T-cell (primary cell): ENCODE results near the gene RTN4RL2. TPM values are rescaled to one million over a fixed set of nuclear protein-coding genes. Genes with fewer than 3 reads are reported as not detected.
A peak's percentile ranks its signal among the peaks of the same experiment; 100 is the strongest.

Experiments
- ATAC-seq, 4 experiments: fragments of 200-7000 bp in 3 of 4; fragments of 150-1000 bp in 1 of 4; cut with Tn5 transposase; replicated peaks in 1 of 4; 1 replicate in 3 of 4; 2 replicates in 1 of 4; pipeline ENCODE4 v1.10.0; 2021; ENCODE audit warnings: moderate library complexity in 3 of 4, mild to moderate bottlenecking in 2 of 4, moderate number of reproducible peaks in 1 of 4
- CTCF ChIA-PET, 2 donors: fragments of 300-600 bp; sonication (Branson Sonifier 250); formaldehyde crosslinking; loops; one replicate each; lab custom pipeline; 2022; ENCODE audit warnings: antibody characterized with exemption in 2 of 2; lab: Charles Lee
- POLR2A ChIA-PET, 2 donors: fragments of 300-600 bp; sonication (Branson Sonifier 250); formaldehyde crosslinking; loops; one replicate each; lab custom pipeline; 2022; ENCODE audit warnings: antibody characterized with exemption in 2 of 2; lab: Charles Lee
- DNase-seq, 35 experiments: peaks; one replicate each; pipeline versions ENCODE4 v3.0.0 to v3.0.0-alpha.2; 2013 to 2023
- H3K27ac ChIP-seq: one replicate; pipeline ENCODE4 v1.5.1; 2013; ENCODE audit warnings: low read length
- H3K27me3 ChIP-seq, 2 experiments: replicated peaks in 1 of 2; 1 replicate in 1 of 2; 2 replicates in 1 of 2; pipeline versions ENCODE4 v1.6.1 to v1.7.0; 2013; ENCODE audit warnings: low read length in 1 of 2, mixed read lengths in 1 of 2; ENCODE audit not compliant: control insufficient read depth in 2 of 2, insufficient read depth in 2 of 2; ENCODE audit errors: extremely low read depth in 1 of 2
- H3K36me3 ChIP-seq, 2 donors: 1 replicate in 1 of 2; 2 replicates in 1 of 2; pipeline versions ENCODE4 v1.6.1 to v1.7.0; 2013; ENCODE audit warnings: low read length in 1 of 2; ENCODE audit not compliant: control insufficient read depth in 2 of 2, insufficient read depth in 1 of 2; ENCODE audit errors: extremely low read depth in 1 of 2
- H3K4me1 ChIP-seq, 2 experiments: 1 replicate in 1 of 2; 2 replicates in 1 of 2; pipeline versions ENCODE4 v1.6.1 to v1.7.0; 2013; ENCODE audit warnings: low read length in 2 of 2, mixed read lengths in 1 of 2; ENCODE audit not compliant: insufficient read depth in 2 of 2, control insufficient read depth in 1 of 2; ENCODE audit errors: extremely low read depth in 1 of 2
- H3K4me3 ChIP-seq, 2 donors: 1 replicate in 1 of 2; 2 replicates in 1 of 2; pipeline versions ENCODE4 v1.5.1 to v1.7.0; 2013; ENCODE audit warnings: mild to moderate bottlenecking in 2 of 2, low read length in 1 of 2, moderate library complexity in 1 of 2; ENCODE audit not compliant: control insufficient read depth in 1 of 2; ENCODE audit errors: extremely low read depth in 1 of 2
- H3K9me3 ChIP-seq: 2 replicates; pipeline ENCODE4 v1.7.0; 2013
- H3K27ac Mint-ChIP-seq, 2 donors: one replicate each; pipeline ENCODE4 v1.8.0; 2020 to 2021; ENCODE audit warnings: mild to moderate bottlenecking in 2 of 2, mixed read lengths in 2 of 2
- H3K27me3 Mint-ChIP-seq, 2 donors: one replicate each; pipeline ENCODE4 v1.8.0; 2021 to 2022; ENCODE audit warnings: mixed read lengths in 2 of 2
- H3K36me3 Mint-ChIP-seq: one replicate; pipeline ENCODE4 v1.8.0; 2021; ENCODE audit warnings: mixed read lengths
- H3K4me1 Mint-ChIP-seq, 3 donors: one replicate each; pipeline ENCODE4 v1.8.0; 2020 to 2022; ENCODE audit warnings: mixed read lengths in 3 of 3, mild to moderate bottlenecking in 1 of 3
- H3K4me3 Mint-ChIP-seq, 3 donors: one replicate each; pipeline ENCODE4 v1.8.0; 2020 to 2022; ENCODE audit warnings: mild to moderate bottlenecking in 3 of 3, mixed read lengths in 3 of 3, moderate library complexity in 3 of 3
- H3K9me3 Mint-ChIP-seq, 3 donors: one replicate each; pipeline ENCODE4 v1.8.0; 2020 to 2022; ENCODE audit warnings: mixed read lengths in 3 of 3
- WGBS: methylation state at CpG from one replicate; pipeline ENCODE4 v1.1.5; 2013; ENCODE audit warnings: missing lambda C conversion rate; ENCODE audit not compliant: insufficient coverage; 5-methylcytosine and 5-hydroxymethylcytosine counted together
- total RNA-seq, 35 experiments: library from RNA in 6 of 35; stranded (reverse) in 6 of 35; fragments of 120-200 nt in 1 of 35; gene quantifications; one replicate each; pipeline versions ENCODE4 v1.2.1 to v1.2.4 and lab custom pipeline; 2013 to 2026

RTN4RL2 gene
- total RNA-seq, 5 donors from 2014 or later (not counting 1 experiment from before 2014, with no cell fraction given): 0.15 to 1.1 (median 0.29) TPM

DNA sequence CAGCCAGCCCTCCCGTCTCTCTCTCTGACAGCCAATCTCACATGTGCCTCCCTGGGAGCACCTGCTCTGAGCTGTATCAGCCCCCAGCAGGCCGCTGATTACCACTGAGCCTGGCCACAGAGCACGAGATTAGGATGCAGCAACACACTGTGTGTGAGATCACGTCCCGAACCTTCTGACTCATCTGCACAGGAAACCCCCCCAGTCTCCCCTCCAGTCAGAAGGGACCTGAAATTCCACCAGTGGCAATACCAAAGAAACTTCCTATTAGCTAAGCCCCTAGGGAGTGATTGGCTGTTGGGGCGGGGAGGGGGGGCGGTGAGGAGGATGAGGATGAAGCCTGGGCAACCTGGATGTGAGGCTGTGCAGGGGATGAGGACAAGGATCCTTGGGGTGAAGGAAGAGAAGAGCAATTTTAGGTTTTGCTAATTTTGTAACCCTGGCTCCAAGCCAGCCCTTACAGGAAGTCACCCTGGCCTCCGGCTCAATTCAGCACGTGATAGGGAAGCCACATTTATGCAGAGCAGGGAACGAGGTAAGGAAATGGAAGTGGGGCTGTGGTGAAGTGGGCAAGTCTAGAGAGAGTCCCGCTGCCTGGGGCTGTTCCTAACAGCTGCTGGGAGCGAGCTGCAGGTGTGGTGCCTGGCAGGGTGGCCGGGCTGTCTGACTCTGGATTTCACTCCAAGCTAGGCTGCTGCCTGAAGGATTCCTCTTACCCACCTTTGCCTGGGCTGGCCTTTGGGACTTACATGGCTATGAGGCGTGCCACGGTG lies 35.4 kb upstream of the RTN4RL2 start:
- no peaks in the 10 kb centered on the region for H3K9me3 Mint-ChIP-seq
- H3K4me3 Mint-ChIP-seq: peak overlapping the region; percentile 63 to 78 (median 77)
- H3K4me1 Mint-ChIP-seq: peaks cover 45 to 59% (median 51%) of the 10 kb centered on the region in 3 donors
- Histone ChIP-seq H3K4me1 (peaks cover 17 to 49% of the 10 kb centered on the region in 2 experiments), H3K9me3 (no peaks in the 10 kb centered on the region), H3K27ac (peak overlapping the region; percentile 80), H3K27me3 (no peaks in the 10 kb centered on the region), H3K4me3 (peak overlapping the region; percentile 29 to 51), H3K36me3 (peaks cover 0 to 13% of the 10 kb centered on the region in 2 donors)
- peak; percentile 49 to 89 (median 76) for DNase-seq
- 0% methylated on average over 10 of the region's 15 CpGs for WGBS
- ChIA-PET CTCF (interaction anchor here (0.6 to 1.3 kb wide), 6 partner anchors 8 to 316 kb away, joined by 3 to 9 read pairs (median 4); partner anchors contain the start of genes SELENOH (in 1 of the 2) and UBE2L6 (in 1 of the 2)), POLR2A (interaction anchor here (0.5 to 0.6 kb wide), 3 partner anchors 8 to 287 kb away, joined by 3 to 6 read pairs (median 4); partner anchors contain the start of gene MED19 (in 1 of the 2))
- no peaks in the 10 kb centered on the region for H3K27me3 Mint-ChIP-seq
- H3K27ac Mint-ChIP-seq: peak overlapping the region; percentile 93 to 95
- peak; percentile 88 to 89 (median 89) for ATAC-seq
- peaks cover 21% of the 10 kb centered on the region for H3K36me3 Mint-ChIP-seq

DNA sequence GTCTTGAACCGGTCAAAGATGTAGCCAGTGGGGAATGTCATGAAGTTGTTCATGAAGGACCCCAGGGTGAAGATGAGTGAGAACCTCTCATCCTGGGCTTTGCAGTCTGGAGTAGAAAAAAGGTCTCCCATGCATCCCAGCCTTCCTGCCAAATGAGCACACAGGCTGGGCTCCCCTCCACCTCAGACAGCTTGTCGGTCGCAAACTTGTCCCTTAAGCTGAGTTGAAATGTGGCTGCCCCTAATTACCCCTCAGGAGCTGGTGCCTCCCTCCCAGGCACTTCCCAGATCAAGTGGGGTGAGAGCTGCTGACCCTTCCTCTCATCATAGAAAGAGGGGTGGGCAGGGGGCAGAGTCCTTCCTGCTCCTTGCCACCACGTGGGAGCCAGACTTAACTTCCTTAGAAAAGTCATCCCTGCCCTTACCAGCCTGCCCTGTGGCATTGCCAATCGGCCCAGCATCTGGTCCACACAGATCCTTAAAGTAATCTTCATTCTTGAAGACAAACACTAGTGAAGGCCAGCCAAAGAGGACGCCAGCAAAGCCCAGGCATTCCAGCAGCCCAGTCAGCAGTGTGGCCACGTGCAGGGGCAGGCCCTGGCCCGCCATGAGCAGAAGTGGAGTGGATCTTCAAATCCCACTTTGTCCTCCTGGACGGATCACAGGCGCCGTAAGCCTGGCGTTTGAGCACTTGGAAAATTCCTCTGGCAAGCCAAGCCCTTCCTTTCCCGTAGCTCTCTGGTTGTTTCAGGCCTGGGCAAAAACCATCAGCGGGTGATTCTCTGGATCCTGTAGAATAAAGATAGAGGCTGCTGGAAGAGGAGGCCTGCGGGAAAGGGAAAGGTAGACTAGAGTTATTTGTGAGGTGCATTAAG lies 34.5 kb upstream of the RTN4RL2 start:
- ChIA-PET POLR2A (interaction anchor here in 1 of 2 donors (0.5 to 0.8 kb wide), 2 partner anchors 89 to 105 kb away, joined by 3 to 7 read pairs; no protein-coding TSS in a partner anchor), CTCF (interaction anchor here (0.6 to 1.1 kb wide), 4 partner anchors 33 to 142 kb away, joined by 3 to 4 read pairs (median 3); partner anchors contain the start of gene UBE2L6 (in 1 of the 2))
- H3K4me1 Mint-ChIP-seq: peaks cover 45 to 59% (median 51%) of the 10 kb centered on the region in 3 donors
- peak overlapping the region; percentile 77 to 82 (median 78) for H3K4me3 Mint-ChIP-seq
- no peaks in the 10 kb centered on the region for H3K9me3 ChIP-seq
- peak overlapping the region; percentile 57 to 73 for H3K4me3 ChIP-seq
- peaks cover 0 to 8% of the 10 kb centered on the region in 2 donors for H3K36me3 ChIP-seq
- 54% methylated on average over 7 of the region's 15 CpGs for WGBS
- H3K27ac Mint-ChIP-seq: peak overlapping the region; percentile 93 to 95
- H3K9me3 Mint-ChIP-seq: no peaks in the 10 kb centered on the region
- H3K36me3 Mint-ChIP-seq: peaks cover 16% of the 10 kb centered on the region
- ATAC-seq: no peak
- H3K27ac ChIP-seq: peak overlapping the region; percentile 80
- DNase-seq: no peak
- no peaks in the 10 kb centered on the region for H3K27me3 Mint-ChIP-seq
- H3K4me1 ChIP-seq: peaks cover 17 to 49% of the 10 kb centered on the region in 2 experiments
- H3K27me3 ChIP-seq: no peaks in the 10 kb centered on the region

DNA sequence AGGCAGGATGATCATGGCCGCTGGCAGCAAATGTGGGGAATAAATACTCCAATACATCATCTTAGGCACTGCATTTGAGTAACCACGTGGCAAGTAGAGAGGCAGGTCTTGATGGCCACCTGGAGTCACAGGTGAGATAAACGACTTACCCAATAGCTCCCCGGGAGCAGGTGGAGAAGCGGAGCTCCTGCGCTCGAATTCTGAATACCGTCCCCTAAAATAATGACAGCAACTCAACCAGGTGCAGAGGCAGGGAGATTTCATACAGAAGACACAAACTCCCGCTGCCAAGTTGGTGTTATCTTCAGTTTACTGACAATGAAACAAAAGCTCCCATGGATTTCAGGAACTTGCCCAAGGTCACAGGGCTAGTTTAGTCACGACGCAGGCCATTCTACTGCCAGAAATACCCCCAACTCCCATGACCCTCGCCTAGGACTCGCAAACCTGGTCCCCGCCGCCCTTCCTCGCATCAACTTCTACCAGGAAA lies 33.8 kb upstream of the RTN4RL2 start:
- H3K27ac Mint-ChIP-seq: peak overlapping the region; percentile 76 to 95
- peaks cover 45 to 59% (median 51%) of the 10 kb centered on the region in 3 donors for H3K4me1 Mint-ChIP-seq
- 0% methylated on average over 9 of the region's 16 CpGs for WGBS
- Histone ChIP-seq H3K4me1 (peaks cover 17 to 43% of the 10 kb centered on the region in 2 experiments), H3K4me3 (peak overlapping the region; percentile 57 to 73), H3K9me3 (no peaks in the 10 kb centered on the region), H3K36me3 (peaks cover 0 to 4% of the 10 kb centered on the region in 2 donors), H3K27me3 (no peaks in the 10 kb centered on the region), H3K27ac (peak overlapping the region; percentile 45)
- ChIA-PET CTCF (interaction anchor here (1.0 kb wide), 2 partner anchors 32 to 101 kb away, joined by 3 to 4 read pairs; no protein-coding TSS in a partner anchor), POLR2A (interaction anchor here in 1 of 2 donors (0.8 kb wide), 1 partner anchor 88 kb away, joined by 7 read pairs; no protein-coding TSS in a partner anchor)
- H3K36me3 Mint-ChIP-seq: peaks cover 16% of the 10 kb centered on the region
- H3K27me3 Mint-ChIP-seq: no peaks in the 10 kb centered on the region
- no peaks in the 10 kb centered on the region for H3K9me3 Mint-ChIP-seq
- H3K4me3 Mint-ChIP-seq: peak overlapping the region; percentile 77 to 82 (median 78)
- ATAC-seq (no peak), DNase-seq (peak in 2 of 35 experiments; percentile 1 to 30)

DNA sequence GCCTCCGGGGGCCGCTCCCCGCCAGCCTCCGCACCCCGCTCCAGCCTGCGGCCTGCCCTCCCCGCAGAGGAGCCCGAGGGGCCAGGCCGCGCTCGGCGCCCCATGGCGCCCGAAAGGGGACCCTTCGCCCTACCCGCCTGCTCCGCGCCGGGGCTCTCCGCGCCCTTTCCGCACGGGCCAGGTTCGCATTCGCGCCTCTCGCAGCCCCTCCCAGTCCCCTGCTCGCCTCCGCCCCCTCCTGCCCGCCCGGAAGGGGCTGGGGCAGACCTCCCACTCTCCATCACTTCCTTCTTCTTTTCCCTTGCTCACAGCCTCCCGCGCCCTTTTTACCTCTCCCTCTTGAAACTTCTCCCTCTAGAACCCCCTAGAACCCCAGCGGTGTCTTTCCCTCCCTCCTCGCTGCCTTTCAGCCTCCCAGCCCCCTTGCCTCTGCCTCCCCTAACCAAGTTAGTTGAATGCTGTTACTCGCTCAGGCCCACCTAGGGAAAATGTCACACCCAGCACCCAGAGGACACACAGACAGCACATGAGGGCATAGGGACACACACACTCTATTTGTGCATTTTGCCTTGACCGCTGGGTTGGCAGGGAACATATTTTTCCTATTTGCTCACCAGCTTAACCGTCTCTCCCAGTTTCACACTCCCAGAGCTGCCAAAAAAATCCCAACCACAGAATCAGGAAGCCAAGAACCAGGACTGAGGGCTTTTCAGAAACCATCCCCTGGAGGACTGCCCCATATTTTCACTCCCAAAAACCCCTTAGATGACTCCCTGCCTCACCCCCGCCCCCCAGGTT lies 33.2 kb upstream of the RTN4RL2 start, which contains the start of gene SLC43A3:
SLC43A3 (minus strand) TSS at position 193 of the 798 bp plus-strand sequence. CDS start 949 bp downstream, outside the sequence.
- Histone ChIP-seq H3K4me1 (peaks cover 17 to 39% of the 10 kb centered on the region in 2 experiments), H3K9me3 (no peaks in the 10 kb centered on the region), H3K36me3 (no peaks in the 10 kb centered on the region), H3K27me3 (no peaks in the 10 kb centered on the region), H3K4me3 (peak within 1 kb of the TSS; percentile 57 to 73), H3K27ac (peak within 1 kb of the TSS; percentile 80)
- ChIA-PET CTCF (interaction anchor here (0.6 to 1.4 kb wide), 4 partner anchors 30 to 52 kb away, joined by 3 to 6 read pairs (median 4); no protein-coding TSS in a partner anchor), POLR2A (interaction anchor here in 1 of 2 donors (0.8 kb wide), 1 partner anchor 87 kb away, joined by 7 read pairs; no protein-coding TSS in a partner anchor)
- peaks cover 13% of the 10 kb centered on the region for H3K36me3 Mint-ChIP-seq
- H3K4me3 Mint-ChIP-seq: peak within 1 kb of the TSS; percentile 77 to 82 (median 78)
- WGBS: 2% methylated on average over 33 of the region's 39 CpGs
- peaks cover 46 to 52% (median 51%) of the 10 kb centered on the region in 3 donors for H3K4me1 Mint-ChIP-seq
- H3K27me3 Mint-ChIP-seq: no peaks in the 10 kb centered on the region
- H3K9me3 Mint-ChIP-seq: no peaks in the 10 kb centered on the region
- peak; percentile 12 to 72 (median 40) for DNase-seq
- ATAC-seq: peak; percentile 53 to 60 (median 58)
- H3K27ac Mint-ChIP-seq: peak within 1 kb of the TSS; percentile 76 to 95

DNA sequence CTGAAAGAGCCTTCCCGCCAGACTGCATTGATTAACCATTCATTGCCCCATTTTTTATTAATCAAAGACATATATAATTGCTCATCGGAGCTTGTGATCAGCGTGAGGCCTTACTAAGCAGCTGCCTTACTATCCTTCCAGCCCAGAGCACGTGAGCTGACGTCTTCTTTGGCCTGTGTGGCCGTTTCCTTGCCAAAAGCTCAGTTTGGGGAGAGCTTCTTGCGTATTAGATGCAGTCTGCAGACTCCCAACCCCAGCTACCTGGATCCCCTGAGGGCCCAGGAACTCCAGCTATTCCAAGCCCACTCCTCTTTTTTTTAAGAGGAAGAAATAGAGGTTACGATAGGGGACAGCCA lies 32.6 kb upstream of the RTN4RL2 start:
- peak overlapping the region; percentile 72 to 85 for H3K27ac Mint-ChIP-seq
- CTCF ChIA-PET: interaction anchor here (0.6 to 1.4 kb wide), 3 partner anchors 29 to 51 kb away, joined by 3 to 6 read pairs (median 4); no protein-coding TSS in a partner anchor
- H3K36me3 ChIP-seq: no peaks in the 10 kb centered on the region
- no peaks in the 10 kb centered on the region for H3K9me3 ChIP-seq
- peaks cover 44 to 48% (median 47%) of the 10 kb centered on the region in 3 donors for H3K4me1 Mint-ChIP-seq
- peaks cover 17 to 39% of the 10 kb centered on the region in 2 experiments for H3K4me1 ChIP-seq
- H3K36me3 Mint-ChIP-seq: peaks cover 8% of the 10 kb centered on the region
- no peaks in the 10 kb centered on the region for H3K27me3 Mint-ChIP-seq
- no peak overlapping the region for H3K4me3 ChIP-seq
- DNase-seq (no peak), ATAC-seq (no peak)
- peak overlapping the region; percentile 77 to 82 (median 78) for H3K4me3 Mint-ChIP-seq
- H3K27me3 ChIP-seq: no peaks in the 10 kb centered on the region
- H3K27ac ChIP-seq: no peak overlapping the region
- H3K9me3 Mint-ChIP-seq: no peaks in the 10 kb centered on the region
- 97% methylated on average over 6 of the region's 8 CpGs for WGBS
- POLR2A ChIA-PET: no interaction called here
